Left kidney (tissue), 2 donors: Measurements from ENCODE around the gene PPP1R2C. TPM values are rescaled to one million over a fixed set of nuclear protein-coding genes. Genes with fewer than 3 reads are reported as not detected.

ENCODE experiments used
- DNase-seq: peaks from one replicate; pipeline ENCODE4 v3.0.0-alpha.2; 2013
- polyA plus RNA-seq: library from polyadenylated mRNA; unstranded; fragments of 120-200 nt; gene quantifications from one replicate; pipeline ENCODE4 v1.2.1, GENCODE V29; 2013; ENCODE audit not compliant: insufficient read length

Gene PPP1R2C
- polyA plus RNA-seq, 1 donor, result not detected

GRCh38 chrX:42748067-42748850 is 29.7 kb downstream of the PPP1R2C start:
- DNase-seq, result no peak

- no peak for DNase-seq
Observed at GRCh38 chrX:42746606-42747005, 31.4 kb downstream of the PPP1R2C start.

GRCh38 chrX:42740456-42740855 is 37.5 kb downstream of the PPP1R2C start:
- no peak for DNase-seq

GRCh38 chrX:42739741-42740140 is 38.2 kb downstream of the PPP1R2C start:
- no peak for DNase-seq

- no peak for DNase-seq
Observed at GRCh38 chrX:42739258-42739657, 38.7 kb downstream of the PPP1R2C start.

- DNase-seq, result no peak
Observed at GRCh38 chrX:42738552-42738951, 39.4 kb downstream of the PPP1R2C start.

- no peak for DNase-seq
Observed at GRCh38 chrX:42735250-42735649, 42.7 kb downstream of the PPP1R2C start.

- DNase-seq, result no peak
Observed at GRCh38 chrX:42732506-42732905, 45.5 kb downstream of the PPP1R2C start.
